ENCODE results near the gene NGEF. TPM values are rescaled to one million over a fixed set of nuclear protein-coding genes. Genes with fewer than 3 reads are reported as not detected.

NGEF gene
- total RNA-seq, 1 donor, result not detected

GRCh38 chr2:232888839-232889529 lies 124.1 kb downstream of the NGEF start:
- no peak for DNase-seq (ENCODE audit: low read depth in 2 of 3, low spot score in 2 of 3)

GRCh38 chr2:232888099-232888836 lies 124.8 kb downstream of the NGEF start:
- no peak for DNase-seq (ENCODE audit: low read depth in 2 of 3, low spot score in 2 of 3)

DNA sequence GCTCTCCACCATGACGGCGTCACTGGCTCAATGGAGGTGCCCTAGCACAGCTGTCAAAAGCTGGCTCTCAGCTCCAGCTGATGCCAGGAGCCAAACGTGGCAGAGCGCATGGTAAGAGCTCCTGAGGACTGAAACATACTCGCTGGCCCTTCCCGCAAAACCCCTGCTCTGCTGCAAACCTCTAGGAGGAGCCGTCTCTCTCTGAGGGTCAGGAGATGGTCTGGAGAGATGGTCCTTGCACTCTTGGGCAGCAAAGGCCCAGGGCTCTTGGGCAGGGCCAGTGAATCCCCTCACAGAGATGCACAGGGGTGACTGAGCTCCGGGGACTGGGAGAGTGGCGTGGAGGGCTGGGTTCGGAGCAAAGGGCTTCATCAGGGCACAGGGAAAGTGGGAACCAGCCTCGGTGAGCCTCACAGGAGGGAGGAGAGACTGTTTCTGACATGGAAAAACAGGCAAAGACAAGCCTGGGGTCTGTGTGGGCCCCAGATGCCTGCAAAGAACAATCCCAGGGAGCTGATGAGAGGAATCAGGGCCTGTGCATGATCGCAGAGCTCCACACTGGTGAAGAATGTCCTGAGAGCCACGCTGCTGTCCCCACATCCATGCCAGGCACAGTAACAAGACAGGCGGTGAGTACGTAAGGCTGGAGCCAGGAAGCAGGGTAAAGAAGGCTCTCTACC lies 125.7 kb downstream of the NGEF start:
- no peak for DNase-seq (ENCODE audit: low read depth in 2 of 3, low spot score in 2 of 3)

DNA sequence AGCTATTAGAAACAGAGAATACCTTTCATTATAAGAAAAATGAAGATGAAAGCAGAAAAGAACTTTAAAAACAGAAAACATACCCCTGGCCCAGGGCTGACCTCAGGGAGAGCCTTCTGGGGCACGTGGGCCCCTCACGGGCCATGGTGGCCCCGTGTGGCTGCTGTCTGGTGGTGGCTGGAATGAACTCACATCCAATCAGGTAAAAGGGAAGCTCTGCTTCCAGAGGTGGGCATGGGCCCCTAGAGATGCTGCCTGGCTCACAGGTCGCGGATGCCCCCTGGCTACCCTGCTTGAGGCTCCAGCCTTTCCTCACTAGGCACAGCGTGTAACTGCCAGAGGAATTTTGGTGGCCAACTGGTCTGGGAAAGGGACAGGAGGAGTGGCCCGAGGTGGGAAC lies 126.4 kb downstream of the NGEF start:
- no peak for DNase-seq (ENCODE audit: low read depth in 2 of 3, low spot score in 2 of 3)

DNA sequence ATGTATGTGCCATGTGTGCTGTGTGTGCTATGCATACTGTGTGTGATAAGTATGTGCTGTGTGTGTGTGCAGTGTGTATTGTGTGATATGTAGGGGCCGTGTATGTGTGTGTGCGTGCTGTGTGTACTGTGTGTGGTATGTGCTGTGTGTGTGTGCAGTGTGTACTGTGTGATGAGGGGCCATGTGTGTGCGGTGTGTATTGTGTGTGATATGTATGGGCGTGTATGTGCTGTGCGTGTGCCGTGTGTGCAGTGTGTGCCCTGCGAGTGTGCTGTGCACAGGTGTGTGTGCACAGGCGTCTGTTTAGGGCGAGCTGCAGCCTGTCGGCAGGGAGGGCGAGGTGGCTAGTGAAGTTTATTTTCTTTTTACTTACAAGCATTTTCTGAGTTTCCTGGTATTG lies 126.9 kb downstream of the NGEF start:
- no peak for DNase-seq (ENCODE audit: low read depth in 2 of 3, low spot score in 2 of 3)

DNA sequence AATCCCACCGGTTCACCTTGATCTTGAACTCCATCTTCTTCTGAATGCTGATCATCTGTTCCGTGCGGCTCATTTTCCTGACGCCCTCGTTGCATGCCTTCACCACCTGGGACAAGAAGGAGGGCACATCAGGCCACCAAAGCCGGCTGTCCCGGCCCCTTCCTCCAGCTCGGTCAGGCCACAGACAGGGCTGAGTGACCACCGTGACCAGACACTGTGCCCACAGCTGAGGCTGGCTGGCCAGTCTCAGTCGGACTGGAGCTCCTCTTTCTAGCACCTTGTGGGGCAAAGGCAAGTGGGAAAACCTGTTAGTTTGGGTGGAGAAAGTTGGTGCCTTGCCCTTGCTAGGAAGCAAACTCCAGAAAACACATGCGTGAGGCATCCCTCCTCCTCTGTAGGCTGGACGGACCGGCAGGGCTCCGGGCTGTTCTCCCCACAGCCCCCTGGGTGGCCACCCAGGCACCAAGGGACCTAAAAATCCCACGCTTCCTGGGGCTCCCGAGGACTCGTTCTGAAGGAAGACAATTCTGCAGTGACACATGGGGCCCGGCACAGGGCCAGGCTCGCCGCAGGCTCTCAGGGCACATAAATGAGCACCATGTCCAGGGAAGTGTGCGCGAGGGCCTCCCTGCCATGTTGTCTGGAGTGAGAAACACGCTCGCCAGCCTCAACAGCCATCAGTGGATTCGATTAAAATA lies 127.6 kb downstream of the NGEF start:
- no peak for DNase-seq (ENCODE audit: low read depth in 2 of 3, low spot score in 2 of 3)

GRCh38 chr2:232884549-232885263 lies 128.3 kb downstream of the NGEF start:
- DNase-seq (ENCODE audit: low read depth in 2 of 3, low spot score in 2 of 3), result no peak

- no peak for DNase-seq (ENCODE audit: low read depth in 2 of 3, low spot score in 2 of 3)
Observed at GRCh38 chr2:232884001-232884421, 129.0 kb downstream of the NGEF start.

GRCh38 chr2:232883116-232883721 lies 129.8 kb downstream of the NGEF start:
- no peak for DNase-seq (ENCODE audit: low read depth in 2 of 3, low spot score in 2 of 3)

DNA sequence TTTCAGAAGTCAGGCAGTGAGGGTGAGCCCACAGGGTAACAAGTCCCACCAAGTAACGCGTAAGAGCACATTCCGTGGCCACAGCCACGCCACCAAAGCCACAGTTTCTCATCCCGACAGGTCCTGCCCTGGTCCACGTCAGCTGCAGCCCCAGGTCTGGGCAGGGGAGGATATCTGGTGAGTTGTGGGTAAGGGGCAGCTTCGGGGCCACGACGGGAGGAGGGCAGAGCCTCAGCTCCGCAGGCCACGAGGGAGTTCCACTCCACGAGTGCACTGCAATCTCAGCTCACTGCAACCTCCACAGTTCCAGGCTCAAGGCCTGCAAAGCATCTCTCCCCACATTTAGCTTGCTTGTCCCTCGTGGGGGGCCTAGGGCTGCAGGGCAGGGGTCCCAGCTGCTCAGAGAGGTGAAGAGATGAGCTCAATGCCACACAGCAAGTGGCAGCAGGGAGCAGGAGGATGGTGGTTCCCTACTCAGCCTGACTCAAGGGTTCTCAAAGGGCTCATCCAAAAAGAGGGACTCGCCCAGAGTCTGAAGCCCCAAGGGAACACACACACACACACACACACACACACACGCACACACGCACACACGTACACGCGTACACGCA lies 130.4 kb downstream of the NGEF start:
- no peak for DNase-seq (ENCODE audit: low read depth in 2 of 3, low spot score in 2 of 3)

DNA sequence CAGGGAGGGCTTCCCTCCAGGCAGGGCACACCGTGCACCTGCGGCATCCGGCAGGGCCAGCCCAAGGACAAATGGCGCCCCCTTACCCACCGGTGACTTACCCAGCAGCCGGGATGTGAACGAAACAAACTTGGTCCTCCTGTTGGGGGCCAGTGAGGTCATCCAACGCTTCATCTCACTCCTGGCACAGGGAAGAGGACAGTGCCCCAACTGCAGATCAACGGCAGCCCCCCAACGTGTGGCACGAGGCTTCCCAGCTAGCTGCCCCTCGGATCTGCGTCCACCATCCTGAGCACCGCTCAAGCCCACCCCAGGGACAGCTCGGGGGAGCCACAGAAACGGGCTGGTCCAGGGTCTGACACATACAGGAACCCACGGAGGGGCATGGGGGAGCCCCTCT lies 131.0 kb downstream of the NGEF start:
- no peak for DNase-seq (ENCODE audit: low read depth in 2 of 3, low spot score in 2 of 3)

- no peak for DNase-seq (ENCODE audit: low read depth in 2 of 3, low spot score in 2 of 3)
Observed at GRCh38 chr2:232880764-232881351, 132.2 kb downstream of the NGEF start.

DNA sequence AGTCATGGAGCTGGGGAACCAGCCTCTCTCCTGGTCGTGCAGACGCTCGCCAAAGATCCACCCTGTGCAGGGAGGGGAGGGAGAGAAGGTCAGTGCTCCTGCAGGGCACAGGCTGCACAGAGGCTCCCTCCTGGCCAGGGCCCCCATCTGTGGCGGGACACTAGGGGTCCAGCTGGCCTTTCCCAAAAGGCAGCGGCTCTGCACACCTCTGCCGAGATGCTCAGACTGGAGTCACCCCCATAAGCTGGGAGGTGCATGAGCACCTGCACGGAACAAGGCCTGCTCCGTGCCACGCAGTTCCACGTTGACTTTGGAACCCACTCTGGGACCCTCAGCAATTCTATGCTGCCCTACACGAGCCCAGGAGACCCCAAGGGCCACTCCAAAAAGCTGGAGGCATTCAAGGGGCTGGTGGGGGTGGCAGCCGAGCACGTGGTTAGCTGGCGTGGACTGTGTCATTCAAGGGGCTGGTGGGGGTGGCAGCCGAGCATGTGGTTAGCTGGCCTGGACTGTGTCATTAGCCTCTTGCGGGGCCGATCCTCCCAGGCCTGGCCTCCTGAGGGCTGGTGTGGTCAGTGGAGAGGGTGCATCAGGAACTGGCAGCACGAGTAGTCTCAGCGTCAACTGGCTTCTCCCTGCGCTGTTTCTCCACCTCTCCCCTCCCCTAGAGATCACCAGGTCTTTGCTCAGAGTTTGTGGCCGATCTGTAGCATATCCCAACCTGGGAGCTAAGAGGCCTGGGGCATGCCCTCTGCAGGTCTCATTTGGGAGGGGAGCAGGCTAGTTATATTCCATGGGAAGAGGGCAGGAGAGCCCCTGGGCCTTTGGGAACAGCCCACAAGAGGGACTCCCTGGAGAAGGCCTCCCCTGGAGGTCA lies 133.2 kb downstream of the NGEF start:
- DNase-seq (ENCODE audit: low read depth in 2 of 3, low spot score in 2 of 3), result no peak

DNA sequence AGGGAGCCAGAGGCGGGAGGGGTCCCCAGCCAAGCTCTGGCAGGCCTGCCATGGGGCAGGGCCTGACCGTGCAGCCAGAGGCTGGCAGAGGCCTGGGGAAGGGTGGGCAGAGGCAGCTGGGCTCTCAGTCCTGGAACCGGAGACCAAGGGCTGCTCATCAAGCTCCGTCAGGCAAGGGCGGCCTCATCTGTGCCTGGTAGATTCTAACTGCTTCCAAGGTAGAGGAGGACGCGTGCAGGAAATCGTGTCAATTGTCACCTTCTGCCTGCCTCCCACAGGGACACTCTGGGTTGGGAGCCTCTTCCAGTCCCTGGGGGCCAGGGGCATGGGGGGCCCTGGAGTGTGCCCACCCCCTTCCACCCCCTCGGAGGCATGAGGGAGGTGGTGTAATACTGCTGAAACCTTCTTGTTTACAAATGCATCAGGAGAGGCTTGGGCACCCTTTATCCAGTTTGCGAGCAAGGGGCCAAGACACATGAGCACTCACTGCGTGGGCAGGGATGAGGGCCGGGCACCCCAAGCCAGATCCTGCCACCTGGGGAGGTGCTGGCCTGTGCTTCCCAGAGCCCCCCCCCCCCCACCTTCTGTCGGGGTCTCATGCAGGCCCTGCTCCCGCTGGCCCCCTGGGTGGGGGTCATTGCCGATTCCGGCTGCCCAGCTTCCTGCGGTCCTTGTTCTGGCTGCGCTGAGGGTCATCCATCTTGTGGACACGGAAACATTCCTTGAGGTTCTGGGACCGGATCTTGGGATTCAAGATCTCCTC lies 134.0 kb downstream of the NGEF start:
- no peak for DNase-seq (ENCODE audit: low read depth in 2 of 3, low spot score in 2 of 3)

- no peak for DNase-seq (ENCODE audit: low read depth in 2 of 3, low spot score in 2 of 3)
Observed at GRCh38 chr2:232877940-232878511, 135.0 kb downstream of the NGEF start.

DNA sequence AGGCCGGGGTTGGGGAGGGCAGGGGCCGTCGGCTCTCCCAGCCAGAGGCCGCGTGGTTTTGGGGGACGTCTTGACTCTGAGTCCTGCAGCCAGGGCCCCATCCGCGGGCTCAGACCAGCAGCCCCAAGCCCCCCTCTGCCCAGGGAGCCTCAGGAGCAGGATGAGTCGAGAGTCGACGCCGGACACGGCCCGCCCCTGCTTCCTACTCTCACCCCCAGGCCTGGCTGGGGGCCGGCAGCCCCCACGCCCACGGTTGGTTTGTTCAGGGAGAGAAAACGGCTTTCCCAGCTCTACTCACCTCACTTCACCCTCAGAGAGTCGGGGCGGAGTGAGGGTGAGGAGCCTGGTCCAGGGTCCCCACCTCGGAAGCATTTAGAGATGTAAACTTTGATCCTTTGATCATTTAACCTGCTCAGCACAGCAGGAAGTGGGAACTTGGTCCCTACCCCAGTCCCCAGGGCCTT lies 136.0 kb downstream of the NGEF start:
- DNase-seq (ENCODE audit: low read depth in 2 of 3, low spot score in 2 of 3), result no peak
